Peyer's patch (tissue), 4 donors: ENCODE data around the gene STK24. TPM values are rescaled to one million over a fixed set of nuclear protein-coding genes. Genes with fewer than 3 reads are reported as not detected.

ENCODE experiments used
- DNase-seq, 3 donors: peaks; one replicate each; pipeline ENCODE4 v3.0.0-alpha.2; 2017 to 2019
- H3K27ac ChIP-seq, 4 donors: fragments of 200-600 bp; sonication (generic); one replicate each; pipeline ENCODE4 v1.5.1; 2016 to 2019
- H3K27me3 ChIP-seq, 2 donors: fragments of 200-600 bp; sonication (generic); one replicate each; pipeline ENCODE4 v1.5.1; 2019
- H3K36me3 ChIP-seq, 3 donors: fragments of 200-600 bp; sonication (generic); one replicate each; pipeline ENCODE4 v1.5.1; 2016 to 2019
- H3K4me1 ChIP-seq, 4 donors: fragments of 200-600 bp; sonication (generic); one replicate each; pipeline ENCODE4 v1.5.1; 2016 to 2019
- H3K4me3 ChIP-seq, 4 donors: fragments of 200-600 bp; sonication (generic); 1 replicate in 3 of 4; 2 replicates in 1 of 4; pipeline ENCODE4 v1.5.1; 2016 to 2019; ENCODE audit warnings: mild to moderate bottlenecking in 1 of 4
- H3K9me3 ChIP-seq, 4 donors: fragments of 200-600 bp; sonication (generic); one replicate each; pipeline ENCODE4 v1.5.1; 2016 to 2019; ENCODE audit warnings: mild to moderate bottlenecking in 1 of 4
- CTCF ChIP-seq, 6 experiments: fragments of 450-650 bp in 4 of 6; fragments of 200-600 bp in 2 of 6; sonication (generic) in 1 of 6; IDR thresholded peaks; one replicate each; pipeline ENCODE4 v1.5.1; 2017 to 2019; ENCODE audit warnings: antibody characterized with exemption in 6 of 6, mild to moderate bottlenecking in 3 of 6, moderate library complexity in 1 of 6
- POLR2A ChIP-seq, 2 donors: fragments of 450-650 bp; IDR thresholded peaks; one replicate each; pipeline ENCODE4 v1.5.1; 2017; ENCODE audit warnings: antibody characterized with exemption in 2 of 2, mild to moderate bottlenecking in 2 of 2, moderate library complexity in 2 of 2
- total RNA-seq, 4 donors: library from RNA; depleted of rRNA; stranded (reverse); fragments of >200 nt; gene quantifications; one replicate each; pipeline ENCODE4 v1.1.0, GENCODE V29; 2016

STK24 gene
- total RNA-seq, 4 donors from 2014 or later: 84.2 to 137 (median 119) TPM

DNA sequence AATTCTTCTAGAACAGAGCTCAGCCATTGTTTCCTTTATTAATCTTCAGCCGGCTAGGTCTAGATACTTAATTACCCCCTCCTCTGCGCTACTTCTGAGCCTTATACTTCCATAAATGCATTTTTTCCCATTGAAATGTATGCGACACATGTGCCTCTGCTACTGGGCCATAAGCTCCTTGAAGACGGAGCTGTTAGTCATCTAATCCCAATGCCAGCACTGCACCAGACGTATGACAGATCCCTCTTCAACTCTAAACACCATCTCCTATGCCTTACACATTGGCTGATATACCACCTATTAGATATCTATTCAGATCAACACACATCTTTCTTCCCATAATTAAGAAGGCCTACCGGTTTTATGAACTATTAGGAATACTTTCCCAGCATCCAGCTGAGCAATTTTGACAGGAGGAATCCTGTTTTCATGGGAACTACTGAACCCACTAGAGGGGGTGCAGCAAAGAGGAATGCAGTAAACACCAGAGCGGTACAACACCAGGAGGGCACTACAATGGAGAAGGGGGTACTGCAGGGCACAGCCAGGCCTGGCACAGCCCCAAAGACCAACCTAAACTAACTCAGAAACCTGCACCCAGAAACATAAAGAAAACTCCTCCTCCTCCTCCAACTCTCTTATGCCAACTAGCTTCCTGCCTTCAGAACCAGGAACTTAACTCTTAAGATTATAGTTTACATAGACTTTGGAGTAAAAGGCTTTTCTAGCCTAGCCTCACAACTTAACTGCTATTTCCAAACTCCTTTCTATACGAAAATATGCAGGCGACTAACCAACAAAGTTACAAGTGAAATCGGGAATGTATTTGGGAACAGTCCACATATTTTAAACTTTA is 18.7 kb downstream of the STK24 start:
- no peaks in the 10 kb centered on the region for H3K36me3 ChIP-seq
- DNase-seq: no peak
- no peaks in the 10 kb centered on the region for H3K9me3 ChIP-seq
- no peak overlapping the region for H3K27ac ChIP-seq
- peaks cover 0 to 81% (median 10%) of the 10 kb centered on the region in 4 donors for H3K4me1 ChIP-seq
- TF ChIP-seq POLR2A (IDR thresholded peaks at IDR 0.05) (no peak), CTCF (IDR thresholded peaks at IDR 0.05) (no peak)
- H3K4me3 ChIP-seq: no peak overlapping the region
- no peaks in the 10 kb centered on the region for H3K27me3 ChIP-seq

- peaks cover 0 to 81% (median 8%) of the 10 kb centered on the region in 4 donors for H3K4me1 ChIP-seq
- peak overlapping the region in 1 of 4 donors; percentile 34 for H3K27ac ChIP-seq
- no peaks in the 10 kb centered on the region for H3K36me3 ChIP-seq
- H3K27me3 ChIP-seq: no peaks in the 10 kb centered on the region
- H3K9me3 ChIP-seq: no peaks in the 10 kb centered on the region
- no peak overlapping the region for H3K4me3 ChIP-seq
- peak in 2 of 3 donors; percentile 65 to 66 for DNase-seq
- no peak for TF ChIP-seq POLR2A (IDR thresholded peaks at IDR 0.05)
- TF ChIP-seq CTCF (IDR thresholded peaks at IDR 0.05): peak in 4 of 6 experiments; percentile 19 to 87 (median 78)
Observed at GRCh38 chr13:98556968-98557631, 19.8 kb downstream of the STK24 start.

- Histone ChIP-seq H3K27ac (peak overlapping the region in 1 of 4 donors; percentile 34), H3K4me1 (peaks cover 0 to 76% (median 8%) of the 10 kb centered on the region in 4 donors), H3K4me3 (no peak overlapping the region), H3K9me3 (no peaks in the 10 kb centered on the region), H3K36me3 (peaks cover 0 to 5% (median 0%) of the 10 kb centered on the region in 3 donors), H3K27me3 (no peaks in the 10 kb centered on the region)
- no peak for DNase-seq
- TF ChIP-seq POLR2A (IDR thresholded peaks at IDR 0.05) (no peak), CTCF (IDR thresholded peaks at IDR 0.05) (no peak)
Observed at GRCh38 chr13:98556142-98556816, 20.6 kb downstream of the STK24 start.

DNA sequence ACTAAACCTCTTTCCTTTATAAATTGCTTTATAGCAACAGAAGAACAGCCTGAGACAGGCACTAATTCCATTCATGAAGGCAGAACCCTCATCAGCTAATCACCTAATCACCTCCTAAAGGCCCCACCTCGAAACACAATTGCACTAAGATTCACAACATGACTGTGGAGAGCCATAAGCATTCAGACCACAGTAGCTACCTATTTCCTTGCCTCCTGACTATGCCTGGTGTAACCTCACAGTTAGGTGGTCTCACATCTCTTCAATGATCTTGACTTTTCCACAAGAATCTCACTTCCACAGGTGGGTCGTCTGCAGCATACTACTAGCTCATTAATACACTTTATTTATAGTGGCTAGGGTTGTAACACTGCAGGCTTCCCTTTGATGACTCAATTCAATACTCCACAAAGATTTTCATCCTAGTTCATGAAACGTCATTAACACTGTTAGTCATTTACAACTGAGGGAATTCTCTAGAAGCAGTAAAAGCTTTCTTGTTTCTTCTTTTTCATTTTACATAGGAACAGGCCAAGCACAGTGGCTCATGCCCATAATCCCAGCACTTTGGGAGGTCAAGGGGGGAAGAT is 27.1 kb downstream of the STK24 start:
- TF ChIP-seq CTCF (IDR thresholded peaks at IDR 0.05) (no peak), POLR2A (IDR thresholded peaks at IDR 0.05) (no peak)
- Histone ChIP-seq H3K4me3 (no peak overlapping the region), H3K4me1 (peaks cover 0 to 60% (median 0%) of the 10 kb centered on the region in 4 donors), H3K27ac (peak overlapping the region in 3 of 4 donors; percentile 29 to 77 (median 29)), H3K27me3 (no peaks in the 10 kb centered on the region), H3K9me3 (peaks cover 0 to 5% (median 0%) of the 10 kb centered on the region in 4 donors), H3K36me3 (peaks cover 0 to 5% (median 0%) of the 10 kb centered on the region in 3 donors)
- peak in 1 of 3 donors; percentile 2 for DNase-seq
